ENCODE data around the gene MED15.
A peak's percentile ranks its signal among the peaks of the same experiment; 100 is the strongest.
"Not testable (repeated sequence)": the region's sequence is repeated elsewhere in the genome, so short reads cannot be mapped to it uniquely, and the experiment has no call there.

The MED15 gene

DNA sequence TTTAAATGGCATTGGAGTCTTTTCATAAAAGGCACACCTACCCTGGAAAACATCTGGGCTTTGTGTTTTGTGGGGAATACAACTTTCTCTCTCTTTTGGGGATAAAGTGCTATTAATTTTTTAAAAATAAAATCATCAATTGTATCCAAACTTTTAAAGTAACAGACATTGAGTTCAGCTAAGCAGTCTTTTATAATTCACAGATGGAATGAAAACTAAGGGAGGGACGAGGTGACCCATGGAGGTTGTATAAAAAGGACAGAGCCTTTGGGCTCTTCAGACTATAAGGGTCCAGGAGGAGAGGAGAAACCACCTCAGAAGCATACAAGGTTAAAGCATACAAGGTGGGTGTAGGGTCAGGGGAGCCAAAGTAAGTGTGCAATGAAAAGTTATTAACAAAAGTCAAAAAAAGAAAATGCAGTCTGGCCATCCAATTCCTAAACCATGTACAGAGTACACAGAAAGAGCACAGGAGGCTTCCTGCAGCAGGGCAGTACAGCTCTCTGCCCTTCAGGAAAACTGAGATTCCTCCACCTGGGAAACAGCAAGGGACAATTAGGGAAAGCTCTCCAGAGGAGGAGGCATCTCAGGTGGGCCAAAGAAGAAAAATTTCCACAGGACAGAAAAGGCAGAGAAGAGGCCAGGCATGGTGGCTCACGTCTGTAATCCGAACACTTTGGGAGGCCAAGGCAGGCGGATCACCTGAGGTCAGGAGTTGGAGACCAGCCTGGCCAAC, 22.3 kb upstream of the MED15 start:
- DNase-seq, result no peak

DNA sequence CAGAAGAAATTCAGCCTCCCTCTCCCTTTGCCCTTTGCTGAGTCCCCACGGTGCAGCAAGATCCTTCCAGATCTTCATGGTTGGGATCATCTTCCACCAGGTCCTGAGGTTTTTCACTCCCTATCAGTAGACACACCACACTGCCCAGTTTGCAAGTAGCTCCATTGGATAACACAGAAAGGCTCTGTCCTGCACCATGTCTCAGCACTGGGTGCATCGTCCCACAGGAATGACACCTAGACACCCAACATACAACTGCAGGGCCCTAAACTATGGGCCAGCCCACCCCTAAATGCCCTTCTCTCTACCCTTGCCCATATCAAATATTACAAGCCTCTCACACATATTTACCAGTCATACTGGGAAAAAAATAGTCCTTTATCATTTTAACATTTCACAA, 21.2 kb upstream of the MED15 start:
- no peak for DNase-seq

DNA sequence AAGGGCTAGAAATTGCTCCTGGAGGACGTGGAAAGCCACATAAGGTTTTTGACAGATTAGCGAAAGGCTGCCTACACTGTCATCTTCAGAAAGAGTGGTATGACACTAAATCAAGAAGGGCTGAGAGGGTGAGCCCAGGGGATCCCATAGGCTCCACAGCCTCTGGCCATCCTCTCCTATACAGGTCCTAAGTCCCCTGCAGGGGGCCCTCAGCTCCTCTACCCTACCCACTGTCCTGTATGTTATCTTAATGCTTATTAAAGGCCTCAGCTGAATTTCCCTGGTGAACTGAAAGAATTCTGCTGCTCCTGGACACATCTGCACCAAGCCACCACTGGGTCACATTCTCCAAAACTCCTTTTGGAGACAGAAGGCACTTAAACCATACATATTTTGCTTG, 19.7 kb upstream of the MED15 start:
- DNase-seq, result no peak

DNA sequence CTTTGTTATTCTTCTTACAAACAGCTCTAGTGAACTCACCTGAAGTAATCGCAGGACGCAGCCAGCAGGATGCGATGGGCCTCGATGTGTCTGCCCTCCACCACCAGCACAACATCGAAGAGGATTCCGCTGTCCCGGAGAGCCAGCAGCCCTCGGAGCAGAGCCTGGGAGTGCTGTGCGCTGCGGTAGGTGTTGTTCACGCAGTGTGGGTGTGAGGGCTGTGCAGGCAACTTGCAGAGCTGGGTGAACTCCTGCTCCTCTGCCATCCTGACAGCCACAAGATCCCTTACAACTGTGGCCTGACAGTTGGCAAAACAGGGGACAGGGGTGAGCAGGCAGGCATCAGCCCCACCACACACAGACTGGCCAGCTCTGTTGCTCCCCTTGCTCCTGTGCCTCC, 18.5 kb upstream of the MED15 start:
- no peak for DNase-seq

DNA sequence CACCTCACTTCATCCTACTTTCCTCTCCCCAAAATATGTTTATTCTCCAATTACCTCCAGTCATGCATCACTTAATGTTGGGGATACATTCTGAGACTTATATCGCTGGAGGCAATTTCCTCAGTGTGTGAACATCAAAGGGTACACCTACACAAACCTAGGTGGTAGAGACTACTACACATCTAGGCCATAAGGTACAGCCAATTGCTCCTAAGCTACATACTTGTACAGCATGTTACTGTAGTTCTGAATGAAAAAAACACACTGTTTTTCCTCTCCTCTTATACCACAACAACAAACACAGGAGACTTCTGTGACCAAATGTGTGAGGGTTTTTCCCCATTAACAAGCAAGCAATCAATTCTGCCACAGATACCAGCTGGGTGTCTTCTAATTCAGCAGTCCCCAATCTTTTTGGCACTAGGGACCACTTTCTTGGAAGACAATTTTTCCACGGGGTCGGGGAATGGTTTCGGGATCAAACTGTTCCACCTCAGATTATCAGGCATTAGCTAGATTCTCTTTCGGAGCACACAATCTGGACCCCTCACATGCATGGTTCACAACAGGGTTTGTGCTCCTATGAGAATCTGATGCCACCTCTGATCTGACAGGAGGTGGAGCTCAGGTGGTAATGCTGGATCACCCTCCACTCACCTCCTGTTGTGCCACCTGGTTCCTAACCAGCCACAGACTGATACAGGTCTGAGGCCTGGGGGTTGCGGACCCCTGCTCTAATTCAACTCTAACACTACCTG, 17.0 kb upstream of the MED15 start:
- DNase-seq, result no peak

DNA sequence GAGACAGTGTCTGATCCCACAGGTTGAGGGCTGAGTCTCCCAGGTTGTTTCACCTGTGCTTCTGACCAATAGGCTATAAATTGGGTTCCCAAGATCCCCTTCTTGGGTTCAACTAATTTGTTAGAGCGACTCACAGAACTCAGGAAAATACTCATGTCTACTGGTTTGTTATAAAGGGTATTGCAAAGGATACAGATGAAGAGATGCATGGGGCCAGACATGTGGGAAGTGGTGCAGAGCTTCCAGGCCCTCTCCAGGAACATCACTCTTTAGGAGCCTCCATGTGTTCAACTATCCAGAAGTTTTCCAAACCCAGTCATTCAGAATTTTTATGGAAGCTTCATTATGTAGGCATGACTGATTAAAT, 16.5 kb upstream of the MED15 start:
- DNase-seq, result no peak

DNA sequence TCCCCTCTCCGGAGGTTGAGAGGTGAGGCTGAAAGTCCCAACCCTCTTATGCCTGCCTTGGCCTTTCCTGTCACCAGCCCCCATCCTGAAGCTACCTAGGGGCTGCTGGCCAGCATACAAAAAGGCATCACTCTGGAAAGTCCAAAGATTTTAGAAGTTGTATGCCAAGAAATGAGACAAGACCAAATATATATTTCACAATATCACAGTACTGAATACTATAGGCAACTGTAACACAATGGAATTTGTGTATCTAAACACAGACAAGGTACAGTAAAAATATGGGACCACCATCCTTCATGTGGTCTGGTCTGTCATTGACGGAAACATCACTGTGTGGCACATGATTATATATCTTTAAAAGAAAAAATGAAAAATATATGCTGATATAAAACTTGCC, 16.1 kb upstream of the MED15 start:
- no peak for DNase-seq

DNA sequence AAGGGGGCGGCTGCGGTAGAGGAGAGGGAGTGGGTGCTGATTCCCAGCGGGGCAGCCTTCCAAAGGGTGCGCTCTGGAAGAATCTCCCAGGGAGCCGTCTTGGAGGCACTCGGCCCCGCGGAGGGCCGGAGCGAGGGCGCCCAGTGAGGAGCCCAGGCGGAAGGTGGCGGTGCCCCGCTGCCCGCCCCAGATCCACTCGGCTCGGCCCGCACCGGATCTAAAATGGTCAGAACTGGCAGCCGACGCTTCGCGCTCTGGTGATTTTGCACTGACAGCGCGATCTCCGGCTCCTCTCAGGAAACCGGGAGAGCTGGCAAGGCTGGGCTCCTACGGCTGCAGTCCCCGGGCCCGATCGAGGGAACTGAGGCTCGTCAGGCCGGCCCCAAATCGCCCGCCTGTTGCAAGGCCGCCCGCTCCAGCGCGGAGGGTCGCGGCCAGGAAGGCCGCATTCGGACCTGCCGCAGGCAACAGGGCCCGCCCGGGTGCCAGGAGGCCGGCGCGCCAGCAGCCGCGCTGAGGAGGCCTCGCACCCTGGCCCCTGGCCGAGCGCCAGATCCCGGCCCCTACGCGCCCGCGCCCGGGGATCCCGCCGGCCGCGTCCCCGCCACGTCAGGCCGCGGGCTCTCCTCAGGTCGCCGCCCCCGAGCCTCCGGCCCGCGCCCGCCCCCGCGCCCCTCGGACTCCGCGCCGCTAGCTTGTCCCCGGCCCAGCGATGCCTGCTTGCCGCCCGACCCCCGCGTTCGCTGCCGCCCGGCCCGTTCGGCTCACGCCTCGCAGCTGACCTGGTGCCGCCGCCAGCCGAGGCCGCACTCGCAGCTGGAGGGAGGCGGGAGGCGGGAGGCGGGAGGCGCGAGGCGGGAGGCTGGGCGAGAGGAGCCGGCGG, 12.2 kb upstream of the MED15 start, which contains the start of gene KLHL22:
Gene KLHL22 (minus strand): TSS at position 818 of the 883 bp plus-strand sequence. CDS start 6,584 bp downstream, outside the sequence.
- peak; percentile 65 for DNase-seq

DNA sequence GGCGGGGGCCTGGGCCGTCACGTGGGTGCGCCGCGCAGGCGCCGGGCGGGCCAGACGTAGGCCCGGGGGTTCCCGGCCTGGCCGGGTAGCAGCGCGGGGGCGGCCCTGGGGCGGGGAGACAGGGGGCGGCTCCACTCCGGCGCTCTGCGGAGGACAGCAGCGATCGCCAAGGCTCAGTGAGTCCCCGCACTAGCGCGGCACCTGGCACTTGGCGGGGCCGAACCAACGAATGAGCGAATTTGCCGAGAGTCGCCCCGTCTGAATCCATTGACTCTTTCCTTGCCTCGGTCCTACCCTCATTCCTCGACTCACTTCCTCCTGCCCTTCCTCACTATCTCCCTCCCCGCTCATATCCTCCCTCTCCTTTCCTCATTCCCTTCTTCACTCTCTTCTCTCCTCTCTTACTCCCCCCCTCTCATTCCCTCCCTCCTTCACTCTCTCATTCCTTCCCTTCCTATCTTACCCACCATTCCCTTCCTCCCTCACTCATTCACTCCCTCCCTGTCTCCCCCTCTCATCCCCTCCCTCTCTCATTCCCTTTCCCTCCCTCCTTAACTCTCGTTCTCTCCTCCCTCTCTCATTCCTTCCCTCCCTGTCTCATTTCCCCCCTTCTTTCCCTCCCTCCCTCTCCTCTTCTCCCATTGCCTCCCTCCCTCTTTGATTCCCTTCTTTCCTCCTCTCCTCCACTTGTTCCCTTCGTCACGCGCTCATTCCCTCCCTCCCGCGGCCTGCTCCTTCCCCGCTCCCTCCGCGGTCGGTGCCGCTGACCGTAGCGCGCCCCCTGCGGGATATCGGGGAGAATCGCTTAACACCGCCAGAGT, 11.3 kb upstream of the MED15 start:
- peak; percentile 86 for DNase-seq

DNA sequence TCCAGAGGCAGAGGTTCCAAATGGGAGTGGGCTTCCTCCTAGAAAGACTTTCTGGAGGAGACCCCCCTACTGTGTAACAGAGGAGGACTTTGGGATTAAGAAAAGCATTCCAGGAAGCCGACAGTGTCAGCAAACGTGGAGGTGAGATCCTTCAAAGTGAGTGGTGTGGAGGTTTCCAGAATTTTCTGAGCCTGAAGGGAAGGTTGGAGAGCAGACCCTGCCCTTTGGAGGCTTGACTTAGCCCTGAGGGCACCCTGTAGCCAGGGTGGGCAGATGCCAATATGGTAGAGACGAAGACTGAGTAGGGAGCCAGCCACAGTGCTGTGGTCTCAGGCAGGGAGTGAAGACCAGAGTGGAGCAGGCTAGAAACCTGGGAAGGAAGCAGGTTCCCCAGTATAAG, 10.0 kb upstream of the MED15 start:
- no peak for DNase-seq

DNA sequence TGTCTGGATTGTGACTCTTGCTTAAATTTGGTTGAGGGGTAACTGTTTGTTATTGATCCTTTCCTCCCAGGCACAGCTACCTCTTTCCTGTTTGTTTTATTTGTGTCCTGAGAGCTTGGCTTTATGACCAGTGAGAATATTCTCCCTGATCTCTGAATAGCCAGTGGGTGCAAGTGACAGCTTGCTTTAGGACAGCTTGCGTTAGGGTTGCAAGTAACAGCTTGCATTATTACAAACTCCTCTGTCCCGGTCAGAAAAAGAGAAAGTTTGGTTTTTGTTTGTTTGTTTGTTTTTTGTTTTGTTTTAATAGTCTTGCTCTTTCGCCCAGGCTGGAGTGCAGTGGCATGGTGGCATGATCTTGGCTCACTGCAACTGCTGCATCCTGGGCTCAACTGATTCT, 8.5 kb upstream of the MED15 start:
- DNase-seq, result no peak

DNA sequence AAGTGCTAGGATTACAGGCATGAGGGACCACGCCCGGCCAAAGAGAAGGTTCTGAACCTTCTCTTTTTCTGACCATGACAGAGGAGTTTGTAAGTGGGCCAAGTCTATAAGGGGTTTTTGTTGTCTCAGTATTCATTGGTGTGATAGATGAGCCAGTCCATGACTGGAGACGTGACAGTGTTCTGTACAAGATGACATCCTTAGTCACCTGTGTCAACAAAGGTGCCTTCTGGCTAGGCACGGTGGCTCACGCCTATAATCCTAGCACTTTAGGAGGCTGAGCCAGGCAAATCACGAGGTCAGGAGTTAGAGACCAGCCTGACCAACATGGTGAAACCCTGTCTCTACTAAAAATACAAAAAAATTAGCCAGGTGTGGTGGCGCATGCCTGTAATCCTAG, 7.6 kb upstream of the MED15 start:
- DNase-seq, result no peak

DNA sequence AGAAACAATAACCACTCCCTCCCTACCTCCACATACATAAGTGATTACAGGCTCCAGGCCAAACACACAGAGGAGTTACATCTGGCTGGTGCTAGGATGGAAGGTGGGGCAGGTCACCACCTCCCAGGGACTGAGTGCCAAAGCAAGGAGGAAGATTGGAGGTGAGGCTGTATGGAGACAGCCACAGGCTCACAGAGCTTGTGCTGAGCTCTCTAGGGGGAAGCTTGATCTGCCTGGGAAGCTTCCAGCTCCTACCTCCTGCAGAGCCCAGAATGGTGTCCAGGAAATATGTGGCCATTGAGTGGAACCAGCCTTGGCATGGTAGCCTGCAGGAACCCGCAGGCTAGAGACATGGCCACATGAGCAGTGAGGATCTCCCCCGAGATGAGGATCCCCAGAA, 3.6 kb upstream of the MED15 start:
- no peak for DNase-seq

DNA sequence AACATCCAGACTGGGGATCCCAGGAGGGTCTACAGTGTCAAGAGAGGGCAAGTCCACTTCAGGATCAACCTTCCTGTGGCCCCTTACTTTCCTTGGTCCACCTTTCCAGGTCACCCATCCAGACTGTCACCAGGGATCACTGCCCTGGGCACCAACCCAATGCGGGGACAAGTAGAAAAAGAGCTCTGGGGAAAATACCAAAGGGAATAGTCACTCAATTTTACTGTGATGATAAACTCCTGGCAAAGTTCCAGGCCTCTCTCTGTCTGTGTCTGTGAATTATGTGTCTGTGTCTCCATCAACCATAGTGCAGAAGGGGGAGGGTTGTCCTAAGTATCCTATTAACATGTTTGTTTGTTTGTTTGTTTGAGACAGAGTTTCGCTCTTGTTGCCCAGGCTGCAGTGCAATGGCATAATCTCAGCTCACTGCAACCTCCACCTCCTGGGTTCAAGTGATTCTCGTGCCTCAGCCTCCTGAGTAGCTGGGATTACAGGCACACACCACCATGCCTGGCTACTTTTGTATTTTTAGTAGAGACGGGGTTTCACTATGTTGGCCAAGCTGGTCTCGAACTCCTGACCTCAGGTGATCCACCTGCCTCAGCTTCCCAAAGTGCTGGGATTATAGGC, 3.0 kb upstream of the MED15 start:
- not testable (repeated sequence) for DNase-seq

DNA sequence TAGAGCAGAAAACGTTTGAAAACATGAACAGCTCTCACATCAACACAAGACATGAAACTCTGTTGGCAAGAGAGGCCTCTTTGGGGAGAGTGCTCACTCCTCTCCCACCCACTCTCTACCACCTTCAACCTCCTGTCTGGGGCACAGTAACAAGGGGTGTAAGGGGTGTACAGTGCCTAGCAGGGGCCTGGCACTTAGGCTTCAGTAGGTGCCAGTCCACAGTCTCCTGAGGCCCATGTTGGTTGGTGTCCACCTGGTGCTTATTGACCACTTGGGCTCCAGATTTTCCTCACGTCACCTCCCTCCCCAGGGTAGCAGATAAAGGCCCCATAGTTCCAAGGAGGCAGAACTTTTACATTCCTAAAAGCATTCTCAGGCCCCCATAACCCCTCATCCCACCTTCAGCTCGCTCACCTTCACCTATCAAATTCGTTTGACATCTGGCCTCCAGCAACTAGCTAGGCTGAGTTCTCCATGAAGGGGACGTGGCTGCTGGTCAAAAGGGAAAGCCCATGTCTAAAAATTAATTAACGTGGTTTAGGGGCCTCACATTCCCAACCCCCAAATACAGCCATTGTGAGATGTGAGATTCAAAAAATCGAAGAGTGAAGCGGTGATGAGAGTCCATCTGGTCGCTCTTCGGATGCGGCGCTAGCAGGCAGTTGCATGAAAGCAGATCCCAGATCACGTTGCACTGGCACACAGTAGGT, 712 bp upstream of the MED15 start:
- no peak for DNase-seq

DNA sequence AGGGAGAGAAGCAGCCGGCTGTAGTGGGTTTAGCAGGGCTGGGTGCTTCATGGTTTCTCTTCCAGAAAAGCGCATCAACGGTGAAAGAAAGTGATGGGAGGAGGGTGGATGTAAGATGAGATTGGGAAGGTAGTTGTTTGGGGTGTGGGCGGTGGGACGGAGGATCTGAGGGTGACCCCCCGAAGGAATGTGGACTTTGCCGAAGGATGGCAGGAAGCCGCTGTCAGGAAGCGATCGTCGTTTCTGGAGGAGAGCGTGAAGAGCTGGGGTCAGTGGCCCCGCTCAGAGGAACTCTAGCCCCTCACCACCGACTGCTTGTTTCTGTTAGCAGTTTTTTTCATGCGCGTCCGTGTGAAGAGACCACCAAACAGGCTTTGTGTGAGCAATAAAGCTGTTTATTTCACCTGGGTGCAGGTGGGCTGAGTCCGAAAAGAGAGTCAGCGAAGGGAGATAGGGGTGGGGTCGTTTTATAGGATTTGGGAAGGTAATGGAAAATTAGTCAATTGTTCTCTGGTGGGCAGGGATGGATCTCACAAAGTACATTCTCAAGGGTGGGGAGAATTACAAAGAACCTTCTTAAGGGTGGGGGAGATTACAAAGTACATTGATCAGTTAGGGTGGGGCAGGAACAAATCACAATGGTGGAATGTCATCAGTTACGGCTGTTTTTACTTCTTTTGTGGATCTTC, 801 bp downstream of the MED15 start:
- not testable (repeated sequence) for DNase-seq

DNA sequence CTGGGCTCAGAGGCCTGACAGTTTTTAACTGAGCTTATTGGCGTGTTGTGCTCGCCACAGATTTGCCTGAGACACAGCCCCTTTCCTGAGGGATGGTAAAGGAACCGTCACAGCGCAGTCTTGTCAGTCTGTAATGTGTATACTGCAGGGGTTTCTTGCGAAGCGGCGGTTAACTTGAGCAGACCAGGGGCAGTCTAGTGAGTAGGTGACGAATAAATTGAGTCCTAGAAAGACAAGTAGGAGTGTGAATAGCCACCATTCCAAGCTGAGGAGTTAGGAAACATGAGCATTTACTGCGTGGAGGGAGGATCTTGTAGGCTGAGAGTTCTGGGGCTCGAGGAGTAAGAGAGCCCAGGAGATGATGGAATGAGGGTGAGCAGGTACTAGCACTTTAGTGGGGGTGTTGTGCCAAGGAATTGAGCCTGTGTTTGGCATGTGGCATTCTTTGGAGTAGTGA, 1.4 kb downstream of the MED15 start:
- no peak for DNase-seq

DNA sequence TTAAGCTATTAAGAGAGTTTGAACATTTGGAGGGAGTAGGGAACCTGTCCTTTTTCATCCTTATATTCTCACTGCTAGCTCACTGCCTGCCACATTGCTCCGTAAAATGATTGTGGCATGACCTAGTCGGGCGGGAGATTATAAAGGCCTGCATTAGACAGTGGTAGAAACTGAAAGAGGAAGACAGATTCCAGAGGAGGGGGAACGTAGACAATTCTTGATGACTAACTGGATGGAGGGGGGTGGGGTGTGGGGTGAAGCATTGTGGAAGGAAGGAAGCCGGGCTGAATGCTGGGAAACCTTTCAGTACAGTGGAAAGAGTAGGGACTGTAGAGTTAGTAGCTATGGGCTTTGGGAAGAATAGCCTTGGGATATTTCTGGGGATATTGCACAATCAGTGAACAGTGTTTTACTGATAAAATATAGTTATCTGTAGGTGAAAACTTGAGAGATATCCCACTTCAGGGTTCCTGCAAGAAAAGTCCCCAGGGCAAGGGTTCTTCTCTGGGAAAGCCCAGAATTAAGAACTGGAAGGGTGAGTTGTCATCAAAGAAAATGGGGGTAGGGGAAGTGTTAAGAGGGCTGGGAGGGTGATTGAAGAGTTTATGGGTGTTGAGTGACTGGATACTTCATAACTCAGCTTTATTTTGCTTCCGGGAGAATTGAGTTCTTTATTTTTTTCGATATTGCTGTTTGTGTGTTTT, 2.1 kb downstream of the MED15 start:
- DNase-seq, result no peak

DNA sequence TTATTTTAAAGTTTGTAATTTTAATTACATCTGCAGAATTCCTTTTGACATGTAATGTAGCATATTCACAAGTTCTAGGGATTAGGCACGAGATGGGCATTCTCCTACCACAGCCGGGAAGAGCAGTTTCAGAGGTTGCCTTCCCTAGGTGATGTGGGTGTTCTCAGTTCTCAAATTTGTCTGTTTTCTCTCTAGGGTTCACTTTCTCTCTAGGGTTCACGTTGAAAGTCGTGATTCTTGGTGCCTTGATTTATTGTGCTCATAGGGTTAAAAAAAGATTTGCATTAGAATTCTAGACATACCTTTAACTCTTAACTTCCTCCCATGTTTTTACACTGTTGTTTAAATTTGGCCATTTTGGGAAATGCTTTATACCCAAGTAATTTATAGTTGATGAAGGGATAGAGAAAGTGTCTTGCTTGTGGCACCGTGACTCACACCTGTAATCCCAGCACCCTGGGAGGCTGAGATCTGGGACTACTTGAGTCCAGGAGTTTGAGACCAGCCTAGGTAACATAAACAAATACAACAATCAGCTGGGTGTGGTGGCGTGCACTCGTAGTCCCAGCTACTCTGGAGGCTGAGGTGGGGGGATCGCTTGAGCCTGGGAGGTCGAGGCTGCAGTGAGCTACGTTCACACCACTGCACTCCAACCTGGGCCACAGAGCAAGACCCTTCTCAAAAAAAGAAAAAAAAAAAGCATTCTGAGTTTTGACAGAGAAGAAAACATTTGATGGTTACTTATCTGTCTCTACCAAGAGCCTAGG, 3.6 kb downstream of the MED15 start:
- no peak for DNase-seq
